Osteocyte (in vitro differentiated cells): ENCODE results near the gene ZBTB17. TPM values are rescaled to one million over a fixed set of nuclear protein-coding genes. Genes with fewer than 3 reads are reported as not detected.

ENCODE experiments used
- DNase-seq: peaks from one replicate; pipeline ENCODE4 v3.0.0; 2021; ENCODE audit warnings: mixed read lengths; ENCODE audit not compliant: unreplicated experiment; ENCODE audit errors: extremely low spot score
- H3K27ac Mint-ChIP-seq: one replicate; pipeline ENCODE4 v1.8.0; 2021; ENCODE audit warnings: mild to moderate bottlenecking, mixed read lengths; ENCODE audit not compliant: unreplicated experiment
- H3K27me3 Mint-ChIP-seq: one replicate; pipeline ENCODE4 v1.8.0; 2021; ENCODE audit warnings: mixed read lengths; ENCODE audit not compliant: unreplicated experiment
- H3K36me3 Mint-ChIP-seq: one replicate; pipeline ENCODE4 v1.8.0; 2021; ENCODE audit warnings: mixed read lengths; ENCODE audit not compliant: unreplicated experiment
- H3K4me1 Mint-ChIP-seq: one replicate; pipeline ENCODE4 v1.8.0; 2021; ENCODE audit warnings: mixed read lengths; ENCODE audit not compliant: unreplicated experiment
- H3K4me3 Mint-ChIP-seq: one replicate; pipeline ENCODE4 v1.8.0; 2021; ENCODE audit warnings: mild to moderate bottlenecking, moderate library complexity, mixed read lengths; ENCODE audit not compliant: unreplicated experiment
- H3K9me3 Mint-ChIP-seq: one replicate; pipeline ENCODE4 v1.8.0; 2021; ENCODE audit warnings: mixed read lengths; ENCODE audit not compliant: unreplicated experiment
- total RNA-seq: library from RNA; stranded (reverse); gene quantifications from 2 replicates; pipeline ENCODE4 v1.2.1, GENCODE V29; 2021
- TF ChIP-seq, protein P1 (sequence below): fragments of 200-600 bp; sonication (generic); IDR thresholded peaks from 2 replicates; pipeline ENCODE4 v1.5.0; 2021; ENCODE audit warnings: antibody characterized with exemption, mild to moderate bottlenecking, moderate library complexity

ZBTB17 gene
- total RNA-seq, 1 donor from 2014 or later, result 37.2 TPM

GRCh38 chr1:15945011-15945831, 30.7 kb downstream of the ZBTB17 start:
- H3K9me3 Mint-ChIP-seq, result no peaks in the 10 kb centered on the region
- H3K4me3 Mint-ChIP-seq, result no peak overlapping the region
- H3K4me1 Mint-ChIP-seq, result peaks cover 31% of the 10 kb centered on the region
- no peak overlapping the region for H3K27ac Mint-ChIP-seq
- TF ChIP-seq, protein P1, sequence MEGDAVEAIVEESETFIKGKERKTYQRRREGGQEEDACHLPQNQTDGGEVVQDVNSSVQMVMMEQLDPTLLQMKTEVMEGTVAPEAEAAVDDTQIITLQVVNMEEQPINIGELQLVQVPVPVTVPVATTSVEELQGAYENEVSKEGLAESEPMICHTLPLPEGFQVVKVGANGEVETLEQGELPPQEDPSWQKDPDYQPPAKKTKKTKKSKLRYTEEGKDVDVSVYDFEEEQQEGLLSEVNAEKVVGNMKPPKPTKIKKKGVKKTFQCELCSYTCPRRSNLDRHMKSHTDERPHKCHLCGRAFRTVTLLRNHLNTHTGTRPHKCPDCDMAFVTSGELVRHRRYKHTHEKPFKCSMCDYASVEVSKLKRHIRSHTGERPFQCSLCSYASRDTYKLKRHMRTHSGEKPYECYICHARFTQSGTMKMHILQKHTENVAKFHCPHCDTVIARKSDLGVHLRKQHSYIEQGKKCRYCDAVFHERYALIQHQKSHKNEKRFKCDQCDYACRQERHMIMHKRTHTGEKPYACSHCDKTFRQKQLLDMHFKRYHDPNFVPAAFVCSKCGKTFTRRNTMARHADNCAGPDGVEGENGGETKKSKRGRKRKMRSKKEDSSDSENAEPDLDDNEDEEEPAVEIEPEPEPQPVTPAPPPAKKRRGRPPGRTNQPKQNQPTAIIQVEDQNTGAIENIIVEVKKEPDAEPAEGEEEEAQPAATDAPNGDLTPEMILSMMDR, result no peak
- peaks cover 20% of the 10 kb centered on the region for H3K36me3 Mint-ChIP-seq
- H3K27me3 Mint-ChIP-seq, result no peaks in the 10 kb centered on the region
- DNase-seq, result no peak

DNA sequence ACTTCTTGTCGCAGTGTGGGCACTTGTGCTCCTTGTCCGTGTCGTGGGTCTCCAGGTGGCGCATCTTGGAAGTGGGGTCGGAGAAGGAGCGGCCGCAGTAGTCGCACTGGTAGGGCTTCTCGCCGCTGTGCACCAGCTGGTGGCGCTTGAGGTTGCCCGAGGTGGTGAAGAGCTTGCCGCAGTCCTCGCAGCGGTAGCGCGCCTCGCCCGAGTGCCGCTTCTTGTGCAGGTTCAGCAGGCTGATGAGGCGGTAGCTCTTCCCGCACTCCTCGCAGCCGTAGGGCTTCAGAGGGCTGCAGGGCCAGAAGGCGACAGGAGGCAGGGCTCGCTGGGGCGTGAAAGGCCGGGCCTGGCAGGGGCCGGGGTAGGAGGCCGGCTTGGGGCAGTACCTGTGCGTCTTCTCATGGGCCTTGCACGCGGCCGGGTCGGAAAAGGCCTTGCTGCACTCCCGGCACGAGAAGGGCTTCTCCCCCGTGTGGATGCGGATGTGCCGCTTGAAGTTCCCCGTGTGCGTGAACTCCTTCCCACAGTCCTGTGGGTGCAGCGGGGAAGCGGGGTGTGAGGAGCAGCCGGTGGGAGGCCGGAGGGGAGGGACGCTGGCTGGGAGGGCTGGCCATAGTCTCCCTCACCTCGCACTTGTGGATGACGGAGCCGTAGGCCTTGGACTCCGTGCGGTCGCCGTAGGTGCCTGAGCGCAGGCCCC, 31.4 kb downstream of the ZBTB17 start:
- peaks cover 23% of the 10 kb centered on the region for H3K36me3 Mint-ChIP-seq
- H3K27ac Mint-ChIP-seq, result no peak overlapping the region
- H3K4me1 Mint-ChIP-seq, result peaks cover 30% of the 10 kb centered on the region

GRCh38 chr1:15943992-15944307, 32.0 kb downstream of the ZBTB17 start:
- Mint-ChIP-seq H3K36me3 (peaks cover 27% of the 10 kb centered on the region), H3K9me3 (no peaks in the 10 kb centered on the region), H3K27ac (no peak overlapping the region), H3K27me3 (no peaks in the 10 kb centered on the region), H3K4me1 (peaks cover 30% of the 10 kb centered on the region), H3K4me3 (no peak overlapping the region)
- no peak for DNase-seq
- TF ChIP-seq, protein P1, result no peak

More for the DNA sequence above, 31.4 kb downstream of the ZBTB17 start:
- no peak overlapping the region for H3K4me3 Mint-ChIP-seq
- no peaks in the 10 kb centered on the region for H3K27me3 Mint-ChIP-seq
- H3K9me3 Mint-ChIP-seq, result no peaks in the 10 kb centered on the region
- TF ChIP-seq, protein P1, result no peak
- DNase-seq, result no peak

GRCh38 chr1:15943328-15943991, 32.4 kb downstream of the ZBTB17 start:
- H3K9me3 Mint-ChIP-seq, result no peaks in the 10 kb centered on the region
- no peak overlapping the region for H3K4me3 Mint-ChIP-seq
- no peaks in the 10 kb centered on the region for H3K27me3 Mint-ChIP-seq
- TF ChIP-seq, protein P1, result no peak
- DNase-seq, result no peak
- H3K36me3 Mint-ChIP-seq, result peaks cover 27% of the 10 kb centered on the region
- H3K4me1 Mint-ChIP-seq, result peaks cover 30% of the 10 kb centered on the region
- H3K27ac Mint-ChIP-seq, result no peak overlapping the region
